ENCODE measurements around the gene HTR1D. TPM values are rescaled to one million over a fixed set of nuclear protein-coding genes. Genes with fewer than 3 reads are reported as not detected.

HTR1D gene
- total and polyA plus RNA-seq, 2 donors (not counting 3 experiments of a cell fraction or from before 2014, with no cell fraction given), result 1.5 to 1.9 TPM

DNA sequence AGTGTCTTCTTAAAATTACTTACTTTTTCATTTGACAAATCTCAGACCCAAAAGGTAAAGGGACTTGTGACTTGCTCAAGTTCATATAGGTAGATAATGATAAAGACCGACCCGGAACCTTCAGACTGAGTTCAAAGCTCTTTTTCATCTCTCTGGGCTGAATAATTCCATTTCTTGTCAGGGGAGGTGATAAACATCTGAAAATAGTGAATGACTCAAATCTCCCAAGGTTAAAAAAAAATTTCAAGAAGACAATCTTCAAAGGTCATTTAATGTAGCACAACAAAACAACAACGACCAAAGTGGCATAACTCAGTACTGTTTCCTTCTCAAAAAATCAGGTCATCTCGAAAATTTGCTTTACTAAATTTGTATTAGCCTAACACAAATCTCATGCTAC is 69.2 kb downstream of the HTR1D start:
- ChIA-PET CTCF (interaction anchor here (0.6 to 1.6 kb wide), 6 partner anchors 8 to 49 kb away, joined by 3 to 5 read pairs (median 4); partner anchors contain the start of gene LUZP1), POLR2A (interaction anchor here (1.1 kb wide), 1 partner anchor 20 kb away, joined by 3 read pairs; no protein-coding TSS in a partner anchor)
- Histone ChIP-seq H3K4me3 (replicated peaks in 1 of 3; ENCODE audit: insufficient read depth in 1 of 3, low read depth in 1 of 3, low read length in 3 of 3) (no peak overlapping the region), H3K9me3 (replicated peaks; ENCODE audit: control insufficient read depth, insufficient read depth, low read length) (no peaks in the 10 kb centered on the region), H3K4me1 (ENCODE audit: control insufficient read depth, extremely low read depth, insufficient read depth, low read length) (peaks cover 17% of the 10 kb centered on the region), H2AFZ (ENCODE audit: low read depth, low read length) (no peak overlapping the region), H3K27me3 (ENCODE audit: control insufficient read depth in 2 of 2, insufficient read depth in 2 of 2, low read length in 2 of 2) (no peaks in the 10 kb centered on the region), H3K36me3 (ENCODE audit: control insufficient read depth in 2 of 2, extremely low read depth in 1 of 2, insufficient read depth in 2 of 2, low read length in 2 of 2) (peaks cover 0 to 2% of the 10 kb centered on the region in 2 experiments), H3K4me2 (ENCODE audit: insufficient read depth, low read length) (no peak overlapping the region), H3K9me1 (replicated peaks; ENCODE audit: control insufficient read depth, extremely low read depth, insufficient read depth, low read length) (no peaks in the 10 kb centered on the region), H3K27ac (ENCODE audit: insufficient read depth, low read depth, low read length) (no peak overlapping the region), H3K9ac (replicated peaks; ENCODE audit: extremely low read depth, insufficient read depth, low read length) (no peak overlapping the region), H4K20me1 (replicated peaks; ENCODE audit: control insufficient read depth, extremely low read depth, insufficient read depth, low read length) (peaks cover 23% of the 10 kb centered on the region), H3K79me2 (ENCODE audit: control insufficient read depth, insufficient read depth, low read length) (peaks cover 99% of the 10 kb centered on the region)
- dilution Hi-C loops (cut with MboI; ENCODE audit: extremely low pct_ligation_motif_present, low sequenced_read_pairs), result no loop called here
- intact Hi-C loops (cut with micrococcal nuclease), result loop anchor here (2.0 kb wide), 1 partner anchor 19 kb away; no protein-coding TSS in a partner anchor
- TF ChIP-seq POLR2A (IDR thresholded peaks at IDR 0.05; ENCODE audit: low read depth, low read length), result no peak
- TF ChIP-seq, protein P1, sequence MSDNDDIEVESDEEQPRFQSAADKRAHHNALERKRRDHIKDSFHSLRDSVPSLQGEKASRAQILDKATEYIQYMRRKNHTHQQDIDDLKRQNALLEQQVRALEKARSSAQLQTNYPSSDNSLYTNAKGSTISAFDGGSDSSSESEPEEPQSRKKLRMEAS (IDR thresholded peaks at IDR 0.05; ENCODE audit: insufficient read depth, insufficient read length), result no peak
- TF ChIP-seq POLR2AphosphoS5 (IDR thresholded peaks at IDR 0.05; ENCODE audit: insufficient read depth, low read depth, low read length), result no peak
- no peak for TF ChIP-seq JUN (IDR thresholded peaks at IDR 0.05; ENCODE audit: borderline replicate concordance, insufficient read depth, insufficient read length, low read depth)
- no peak for TF ChIP-seq GATA2 (IDR thresholded peaks at IDR 0.05; ENCODE audit: insufficient read depth, insufficient read length, low read depth, low read length)
- no peak for TF ChIP-seq MYC (IDR thresholded peaks at IDR 0.05; ENCODE audit: low read depth, low read length)
- TF ChIP-seq FOS (IDR thresholded peaks at IDR 0.05; ENCODE audit: borderline replicate concordance, insufficient read depth, low read length), result no peak
- TF ChIP-seq, protein P2, sequence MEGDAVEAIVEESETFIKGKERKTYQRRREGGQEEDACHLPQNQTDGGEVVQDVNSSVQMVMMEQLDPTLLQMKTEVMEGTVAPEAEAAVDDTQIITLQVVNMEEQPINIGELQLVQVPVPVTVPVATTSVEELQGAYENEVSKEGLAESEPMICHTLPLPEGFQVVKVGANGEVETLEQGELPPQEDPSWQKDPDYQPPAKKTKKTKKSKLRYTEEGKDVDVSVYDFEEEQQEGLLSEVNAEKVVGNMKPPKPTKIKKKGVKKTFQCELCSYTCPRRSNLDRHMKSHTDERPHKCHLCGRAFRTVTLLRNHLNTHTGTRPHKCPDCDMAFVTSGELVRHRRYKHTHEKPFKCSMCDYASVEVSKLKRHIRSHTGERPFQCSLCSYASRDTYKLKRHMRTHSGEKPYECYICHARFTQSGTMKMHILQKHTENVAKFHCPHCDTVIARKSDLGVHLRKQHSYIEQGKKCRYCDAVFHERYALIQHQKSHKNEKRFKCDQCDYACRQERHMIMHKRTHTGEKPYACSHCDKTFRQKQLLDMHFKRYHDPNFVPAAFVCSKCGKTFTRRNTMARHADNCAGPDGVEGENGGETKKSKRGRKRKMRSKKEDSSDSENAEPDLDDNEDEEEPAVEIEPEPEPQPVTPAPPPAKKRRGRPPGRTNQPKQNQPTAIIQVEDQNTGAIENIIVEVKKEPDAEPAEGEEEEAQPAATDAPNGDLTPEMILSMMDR (IDR thresholded peaks at IDR 0.05; ENCODE audit: extremely low read depth in 1 of 2, insufficient read depth in 1 of 2, low read depth in 1 of 2, low read length in 2 of 2), result no peak
- no peak for FAIRE-seq
- no TSS peak for BruUV-seq (replicated peaks)
- peak; percentile 39 for DNase-seq (ENCODE audit: low read depth, low spot score)

Small RNAs within 50 kb of the gene (small RNA-seq; reads per million reads assigned to genes)
- gene RNU6-135P (ENCODE audit: insufficient read depth, insufficient read length, low read depth, low replicate concordance) (not detected), gene RNU6-514P (ENCODE audit: insufficient read depth, insufficient read length, low read depth, low replicate concordance) (not detected)

Other genes with a start within 250 kb of the HTR1D start
- gene LACTBL1, start 244.6 kb downstream of the HTR1D start, total RNA-seq, result not detected in 2 replicates
- gene LACTBL1, start 244.6 kb downstream of the HTR1D start, polyA plus RNA-seq, result not detected in 2 replicates
- gene TEX46, start 201.7 kb downstream of the HTR1D start, total RNA-seq, result not detected in 2 replicates
- gene TEX46, start 201.7 kb downstream of the HTR1D start, polyA plus RNA-seq, result not detected in 2 replicates
- gene KDM1A, start 198.0 kb downstream of the HTR1D start, total RNA-seq, result 105 and 111 TPM in 2 replicates
- gene KDM1A, start 198.0 kb downstream of the HTR1D start, polyA plus RNA-seq, result 79.3 and 111 TPM in 2 replicates
- gene LUZP1, start 48.6 kb downstream of the HTR1D start, total RNA-seq, result 82.4 and 92.3 TPM in 2 replicates
- gene LUZP1, start 48.6 kb downstream of the HTR1D start, polyA plus RNA-seq, result 24.0 and 26.3 TPM in 2 replicates
- 165 and 171 TPM in 2 replicates for gene HNRNPR, start 126.8 kb upstream of the HTR1D start, total RNA-seq
- gene HNRNPR, start 126.8 kb upstream of the HTR1D start, polyA plus RNA-seq, result 67.6 and 111 TPM in 2 replicates
- 12.5 and 14.0 TPM in 2 replicates for gene ZNF436, start 152.3 kb upstream of the HTR1D start, total RNA-seq
- gene ZNF436, start 152.3 kb upstream of the HTR1D start, polyA plus RNA-seq, result 5.7 and 6.5 TPM in 2 replicates
- gene TCEA3, start 207.2 kb upstream of the HTR1D start, total RNA-seq, result 3.4 and 3.7 TPM in 2 replicates
- gene TCEA3, start 207.2 kb upstream of the HTR1D start, polyA plus RNA-seq, result 0.75 and 1.5 TPM in 2 replicates

Measured in endothelial cell of umbilical vein (primary cell).